HepG2 (cell line): Measurements from ENCODE around the gene MGST2. TPM values are rescaled to one million over a fixed set of nuclear protein-coding genes. Genes with fewer than 3 reads are reported as not detected.

Source experiments
- ATAC-seq: fragments of 200-7000 bp; cut with Tn5 transposase; 3 replicates; pipeline ENCODE4 v1.9.1; 2020; ENCODE audit warnings: mild to moderate bottlenecking, moderate library complexity
- BruUV-seq: library from RNA; stranded (reverse); fragments of 400-500 nt; replicated peaks from 2 replicates; lab custom pipeline; 2021; lab: Mats Ljungman, UMichigan
- CTCF ChIA-PET: fragments of 300-600 bp; formaldehyde crosslinking; extraction: SDS; loops from one replicate; lab custom pipeline; 2021; ENCODE audit warnings: low total read pairs, inconsistent platforms, low intra/inter-chr PET ratio; lab: Yijun Ruan, JAX
- POLR2A ChIA-PET: fragments of 350-600 bp; sonication (Branson Sonifier 250); formaldehyde crosslinking; loops from one replicate; lab custom pipeline; 2020; ENCODE audit warnings: antibody characterized with exemption, inconsistent platforms; lab: Yijun Ruan, JAX
- DNase-seq: peaks from one replicate; pipeline ENCODE4 v3.0.0-alpha.2; 2015; ENCODE audit warnings: low spot score
- FAIRE-seq: peaks from 3 replicates; lab custom pipeline; 2011; peaks lifted over from hg19 to GRCh38; lab: Jason Lieb, UNC
- H2AFZ ChIP-seq: one replicate; pipeline ENCODE4 v1.6.1; 2011; ENCODE audit warnings: low read length, inconsistent platforms
- H3K27ac ChIP-seq: fragments of 300-600 bp; 3 replicates; pipeline ENCODE4 v1.8.0; 2011; ENCODE audit warnings: mixed run types, mild to moderate bottlenecking, mixed read lengths, low read length, inconsistent platforms; ENCODE audit not compliant: insufficient read depth; ENCODE audit errors: extremely low read length
- H3K27me3 ChIP-seq, 2 experiments: fragments of 200-600 bp in 1 of 2; 2 replicates in 1 of 2; 3 replicates in 1 of 2; pipeline versions ENCODE4 v1.6.0 to v1.8.0; 2011; ENCODE audit warnings: low read length in 2 of 2, mild to moderate bottlenecking in 2 of 2, moderate library complexity in 2 of 2, inconsistent platforms in 1 of 2; ENCODE audit not compliant: insufficient read depth in 2 of 2, control insufficient read depth in 1 of 2
- H3K36me3 ChIP-seq, 2 experiments: fragments of 200-600 bp in 1 of 2; replicated peaks in 1 of 2; 2 replicates in 1 of 2; 3 replicates in 1 of 2; pipeline versions ENCODE4 v1.5.1 to v1.8.0; 2011; ENCODE audit warnings: low read length in 2 of 2, inconsistent platforms in 1 of 2; ENCODE audit not compliant: insufficient read depth in 2 of 2, control insufficient read depth in 1 of 2
- H3K4me1 ChIP-seq: 2 replicates; pipeline ENCODE4 v1.5.1; 2012; ENCODE audit warnings: low read length, inconsistent platforms; ENCODE audit not compliant: insufficient read depth
- H3K4me2 ChIP-seq: 2 replicates; pipeline ENCODE4 v1.6.0; 2011; ENCODE audit warnings: low read depth, low read length, inconsistent platforms
- H3K4me3 ChIP-seq, 3 experiments: fragments of 200-600 bp in 1 of 3; sonication (generic), shearing (Covaris generic) in 1 of 3; replicated peaks in 1 of 3; 2 replicates each; pipeline ENCODE4 v1.5.1; 2011 to 2016; ENCODE audit warnings: low read length in 3 of 3, inconsistent platforms in 2 of 3, low read depth in 2 of 3, mild to moderate bottlenecking in 2 of 3, control low read depth in 1 of 3, mixed read lengths in 1 of 3; ENCODE audit not compliant: insufficient read depth in 1 of 3
- H3K79me2 ChIP-seq: one replicate; pipeline ENCODE4 v1.6.1; 2011; ENCODE audit warnings: low read length, inconsistent platforms; ENCODE audit not compliant: insufficient read depth
- H3K9ac ChIP-seq: 2 replicates; pipeline ENCODE4 v1.6.0; 2011; ENCODE audit warnings: mild to moderate bottlenecking, low read depth, low read length, inconsistent platforms; ENCODE audit not compliant: insufficient read depth
- H3K9me3 ChIP-seq: 2 replicates; pipeline ENCODE4 v1.5.1; 2012; ENCODE audit warnings: mild to moderate bottlenecking, low read length
- H4K20me1 ChIP-seq: 2 replicates; pipeline ENCODE4 v1.6.0; 2011; ENCODE audit warnings: inconsistent platforms, mild to moderate bottlenecking, low read length, moderate library complexity; ENCODE audit not compliant: insufficient read depth
- AHR ChIP-seq: IDR thresholded peaks from 2 replicates; pipeline ENCODE4 v1.6.1; 2018; ENCODE audit warnings: missing genetic modification reagents, missing compliant biosample characterization
- BATF2 ChIP-seq: sonication (generic); formaldehyde crosslinking; IDR thresholded peaks from 2 replicates; pipeline ENCODE4 v1.8.0; 2022; ENCODE audit warnings: mild to moderate bottlenecking, missing genetic modification reagents, moderate library complexity
- BCL6 ChIP-seq: IDR thresholded peaks from 2 replicates; pipeline ENCODE4 v1.6.1; 2016; ENCODE audit warnings: missing genetic modification reagents, missing compliant biosample characterization
- CAMTA2 ChIP-seq: sonication (generic); formaldehyde crosslinking; IDR thresholded peaks from 2 replicates; pipeline ENCODE4 v1.4.0; 2020; ENCODE audit warnings: mild to moderate bottlenecking, missing genetic modification reagents, borderline replicate concordance
- HOXA9 ChIP-seq: sonication (generic); formaldehyde crosslinking; IDR thresholded peaks from 2 replicates; pipeline ENCODE4 v1.8.1; 2022; ENCODE audit warnings: missing genetic modification reagents, mild to moderate bottlenecking, moderate library complexity, borderline replicate concordance
- KDM6A ChIP-seq: IDR thresholded peaks from 2 replicates; pipeline ENCODE4 v1.6.1; 2016; ENCODE audit warnings: low read depth
- NR3C1 ChIP-seq: sonication (generic); formaldehyde crosslinking; IDR thresholded peaks from 2 replicates; pipeline ENCODE4 v1.4.0; 2020; ENCODE audit warnings: missing genetic modification reagents
- POLR2AphosphoS5 ChIP-seq: IDR thresholded peaks from 2 replicates; pipeline ENCODE4 v1.6.1; 2012; ENCODE audit warnings: low read depth, low read length
- ZKSCAN8 ChIP-seq: IDR thresholded peaks from 2 replicates; pipeline ENCODE4 v1.6.1; 2016; ENCODE audit warnings: borderline replicate concordance, missing genetic modification reagents, missing compliant biosample characterization
- ZNF567 ChIP-seq: sonication (generic); formaldehyde crosslinking; IDR thresholded peaks from 2 replicates; pipeline ENCODE4 v1.8.1; 2023; ENCODE audit warnings: mild to moderate bottlenecking, missing genetic modification reagents, borderline replicate concordance
- ZNF761 ChIP-seq: sonication (generic); formaldehyde crosslinking; conservative IDR thresholded peaks from 2 replicates; pipeline ENCODE4 v1.4.0; 2020; ENCODE audit warnings: mild to moderate bottlenecking, missing genetic modification reagents
- ZNF766 ChIP-seq: sonication (generic); formaldehyde crosslinking; IDR thresholded peaks from 2 replicates; pipeline ENCODE4 v1.5.0; 2020; ENCODE audit warnings: missing genetic modification reagents, borderline replicate concordance
- WGBS: methylation state at CpG from one replicate; pipeline ENCODE4 v1.1.6; 2017; ENCODE audit warnings: low lambda C conversion rate; 5-methylcytosine and 5-hydroxymethylcytosine counted together
- in situ Hi-C: cut with HindIII; loops from 2 replicates; pipeline ENCODE4 v1.10.0; 2017; ENCODE audit warnings: low pct_unique_long_range_greater_than_20kb; ENCODE audit not compliant: extremely low pct_ligation_motif_present
- intact Hi-C: fragments of 100-400 bp; cut with micrococcal nuclease; formaldehyde crosslinking; loops from one replicate; pipeline ENCODE4 v1.10.0; 2022; ENCODE audit not compliant: unreplicated experiment
- polyA plus RNA-seq, 8 experiments: library from polyadenylated mRNA; depleted of rRNA in 3 of 8; stranded (reverse) in 7 of 8; unstranded in 1 of 8; fragments of >200 nt; fragmentation: Illumina TruSeq in 4 of 8; extraction: Trizol in 4 of 8; gene quantifications; 2 replicates each; pipeline versions ENCODE4 v1.2.1 to v1.2.3, GENCODE V29; 2011 to 2016; ENCODE audit warnings: low read depth in 4 of 8, missing spikeins in 1 of 8, mixed read lengths in 1 of 8; ENCODE audit not compliant: insufficient read depth in 1 of 8
- total RNA-seq, 5 experiments: library from RNA; depleted of rRNA; stranded (reverse); fragments of >200 nt; fragmentation: Illumina TruSeq; extraction: Trizol; gene quantifications; 2 replicates each; pipeline ENCODE4 v1.2.3, GENCODE V29; 2016; ENCODE audit warnings: low read depth in 1 of 5
- TF ChIP-seq, protein P1 (sequence below): IDR thresholded peaks from 2 replicates; pipeline ENCODE4 v1.6.1; 2016; ENCODE audit warnings: mild to moderate bottlenecking, missing biosample characterization, missing genetic modification reagents
- TF ChIP-seq, protein P2 (sequence below): sonication (generic); formaldehyde crosslinking; IDR thresholded peaks from 2 replicates; pipeline ENCODE4 v1.5.0; 2020; ENCODE audit warnings: mild to moderate bottlenecking, missing genetic modification reagents, moderate library complexity
- TF ChIP-seq, protein P3 (sequence below): sonication (generic); formaldehyde crosslinking; IDR thresholded peaks from 2 replicates; pipeline ENCODE4 v1.5.0; 2020; ENCODE audit warnings: missing genetic modification reagents, mild to moderate bottlenecking, borderline replicate concordance
- TF ChIP-seq, protein P4 (sequence below): sonication (generic); formaldehyde crosslinking; IDR thresholded peaks from 2 replicates; pipeline ENCODE4 v1.5.1; 2020; ENCODE audit warnings: mild to moderate bottlenecking, missing genetic modification reagents, borderline replicate concordance

Gene MGST2
- total and polyA plus RNA-seq, 2 of the 13 experiments (the other 11 are each of a cell fraction or from before 2014, with no cell fraction given) = 205 to 416 TPM

- no peak overlapping the region for H3K9ac ChIP-seq
- H3K36me3 ChIP-seq = no peaks in the 10 kb centered on the region
- no peak overlapping the region for H2AFZ ChIP-seq
- H3K79me2 ChIP-seq = no peaks in the 10 kb centered on the region
- WGBS = 63% methylated on average over 3 of the region's 4 CpGs
- H3K9me3 ChIP-seq = no peaks in the 10 kb centered on the region
- CTCF ChIA-PET = no interaction called here
- DNase-seq (no peak), FAIRE-seq (no peak), ATAC-seq (no peak)
- no peak overlapping the region for H3K4me2 ChIP-seq
- no peak overlapping the region for H3K27ac ChIP-seq
- in situ Hi-C loops (no loop called here), intact Hi-C loops (no loop called here)
- H3K27me3 ChIP-seq = peaks cover 0 to 6% of the 10 kb centered on the region in 2 experiments; a peak in 2 of 5 replicates
- no peaks in the 10 kb centered on the region for H4K20me1 ChIP-seq
- no peak for TF ChIP-seq KDM6A (CRISPR knock-in tag)
- TF ChIP-seq CAMTA2 = no peak
- TF ChIP-seq BCL6 (CRISPR knock-in tag) = no peak
- no peak for TF ChIP-seq AHR (CRISPR knock-in tag)
- TF ChIP-seq, protein P1, sequence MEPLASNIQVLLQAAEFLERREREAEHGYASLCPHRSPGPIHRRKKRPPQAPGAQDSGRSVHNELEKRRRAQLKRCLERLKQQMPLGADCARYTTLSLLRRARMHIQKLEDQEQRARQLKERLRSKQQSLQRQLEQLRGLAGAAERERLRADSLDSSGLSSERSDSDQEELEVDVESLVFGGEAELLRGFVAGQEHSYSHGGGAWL (CRISPR knock-in tag) = no peak
- TF ChIP-seq BATF2 (CRISPR knock-in tag) = no peak
- TF ChIP-seq NR3C1 (CRISPR knock-in tag) = no peak
- TF ChIP-seq, protein P2, sequence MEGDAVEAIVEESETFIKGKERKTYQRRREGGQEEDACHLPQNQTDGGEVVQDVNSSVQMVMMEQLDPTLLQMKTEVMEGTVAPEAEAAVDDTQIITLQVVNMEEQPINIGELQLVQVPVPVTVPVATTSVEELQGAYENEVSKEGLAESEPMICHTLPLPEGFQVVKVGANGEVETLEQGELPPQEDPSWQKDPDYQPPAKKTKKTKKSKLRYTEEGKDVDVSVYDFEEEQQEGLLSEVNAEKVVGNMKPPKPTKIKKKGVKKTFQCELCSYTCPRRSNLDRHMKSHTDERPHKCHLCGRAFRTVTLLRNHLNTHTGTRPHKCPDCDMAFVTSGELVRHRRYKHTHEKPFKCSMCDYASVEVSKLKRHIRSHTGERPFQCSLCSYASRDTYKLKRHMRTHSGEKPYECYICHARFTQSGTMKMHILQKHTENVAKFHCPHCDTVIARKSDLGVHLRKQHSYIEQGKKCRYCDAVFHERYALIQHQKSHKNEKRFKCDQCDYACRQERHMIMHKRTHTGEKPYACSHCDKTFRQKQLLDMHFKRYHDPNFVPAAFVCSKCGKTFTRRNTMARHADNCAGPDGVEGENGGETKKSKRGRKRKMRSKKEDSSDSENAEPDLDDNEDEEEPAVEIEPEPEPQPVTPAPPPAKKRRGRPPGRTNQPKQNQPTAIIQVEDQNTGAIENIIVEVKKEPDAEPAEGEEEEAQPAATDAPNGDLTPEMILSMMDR = no peak
- no peak for TF ChIP-seq ZNF766 (CRISPR knock-in tag)
- TF ChIP-seq, protein P3, sequence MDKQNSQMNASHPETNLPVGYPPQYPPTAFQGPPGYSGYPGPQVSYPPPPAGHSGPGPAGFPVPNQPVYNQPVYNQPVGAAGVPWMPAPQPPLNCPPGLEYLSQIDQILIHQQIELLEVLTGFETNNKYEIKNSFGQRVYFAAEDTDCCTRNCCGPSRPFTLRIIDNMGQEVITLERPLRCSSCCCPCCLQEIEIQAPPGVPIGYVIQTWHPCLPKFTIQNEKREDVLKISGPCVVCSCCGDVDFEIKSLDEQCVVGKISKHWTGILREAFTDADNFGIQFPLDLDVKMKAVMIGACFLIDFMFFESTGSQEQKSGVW (CRISPR knock-in tag) = no peak
- TF ChIP-seq ZKSCAN8 (CRISPR knock-in tag) = no peak
- TF ChIP-seq ZNF567 (CRISPR knock-in tag) = no peak
- TF ChIP-seq ZNF761 = no peak
- TF ChIP-seq HOXA9 = no peak
- TF ChIP-seq, protein P4, sequence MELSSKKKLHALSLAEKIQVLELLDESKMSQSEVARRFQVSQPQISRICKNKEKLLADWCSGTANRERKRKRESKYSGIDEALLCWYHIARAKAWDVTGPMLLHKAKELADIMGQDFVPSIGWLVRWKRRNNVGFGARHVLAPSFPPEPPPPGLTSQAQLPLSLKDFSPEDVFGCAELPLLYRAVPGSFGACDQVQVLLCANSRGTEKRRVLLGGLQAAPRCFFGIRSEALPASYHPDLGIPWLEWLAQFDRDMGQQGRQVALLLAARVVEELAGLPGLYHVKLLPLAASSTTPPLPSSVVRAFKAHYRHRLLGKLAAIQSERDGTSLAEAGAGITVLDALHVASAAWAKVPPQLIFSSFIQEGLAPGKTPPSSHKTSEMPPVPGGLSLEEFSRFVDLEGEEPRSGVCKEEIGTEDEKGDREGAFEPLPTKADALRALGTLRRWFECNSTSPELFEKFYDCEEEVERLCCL (CRISPR knock-in tag) = no peak
- TF ChIP-seq POLR2AphosphoS5 = no peak
- H3K4me1 ChIP-seq = peaks cover 4% of the 10 kb centered on the region
- BruUV-seq = no TSS peak
- no peak overlapping the region for H3K4me3 ChIP-seq
- POLR2A ChIA-PET = no interaction called here
Observed at GRCh38 chr4:139622901-139623381, 42.7 kb upstream of the MGST2 start.
